ENCODE data around the gene PDPK1. TPM values are rescaled to one million over a fixed set of nuclear protein-coding genes. Genes with fewer than 3 reads are reported as not detected.
"Not testable (repeated sequence)": the region's sequence is repeated elsewhere in the genome, so short reads cannot be mapped to it uniquely, and the experiment has no call there.

Gene PDPK1
- total RNA-seq, 1 donor from 2014 or later = 9.9 TPM

GRCh38 chr16:2587891-2588565 lies 50.2 kb downstream of the PDPK1 start:
- no peak for DNase-seq (ENCODE audit: low spot score)

DNA sequence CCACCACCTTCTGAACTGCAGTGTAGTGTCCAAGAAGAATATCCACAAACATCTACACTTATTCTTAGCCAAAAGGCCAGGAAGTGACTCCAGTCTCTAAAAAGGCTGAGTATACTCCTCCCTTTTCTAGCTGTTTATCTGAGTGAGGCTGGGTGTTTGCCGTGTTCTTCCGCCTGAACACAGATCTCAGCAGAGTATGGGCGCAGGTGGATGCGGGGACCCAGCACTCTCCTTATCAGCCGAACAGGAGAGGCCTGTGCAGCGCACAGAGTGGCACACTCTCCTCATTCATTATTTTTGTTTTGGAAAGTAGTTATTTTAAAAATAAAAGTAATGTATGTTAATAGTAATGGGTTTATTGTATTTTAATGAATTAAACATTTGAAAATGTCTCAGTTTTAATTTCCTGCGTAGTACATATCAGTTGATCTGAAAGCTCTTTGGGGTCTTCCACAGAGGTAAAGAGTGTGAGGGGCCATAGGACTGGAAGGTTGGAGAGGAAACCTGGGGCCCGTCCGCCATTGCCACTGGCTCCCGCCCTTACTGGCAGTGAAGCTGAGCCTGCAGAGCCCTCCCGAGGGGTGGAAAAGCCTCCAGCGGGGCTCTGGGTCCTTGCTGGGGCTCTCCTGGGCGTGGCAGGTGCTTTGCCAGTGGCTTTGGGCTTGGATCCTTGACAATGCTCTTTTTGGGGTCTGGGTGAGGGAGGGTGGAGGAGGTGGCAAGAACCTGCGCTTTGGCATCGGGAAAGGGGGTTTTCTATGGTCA lies 53.8 kb downstream of the PDPK1 start:
- no peak for DNase-seq (ENCODE audit: low spot score)

DNA sequence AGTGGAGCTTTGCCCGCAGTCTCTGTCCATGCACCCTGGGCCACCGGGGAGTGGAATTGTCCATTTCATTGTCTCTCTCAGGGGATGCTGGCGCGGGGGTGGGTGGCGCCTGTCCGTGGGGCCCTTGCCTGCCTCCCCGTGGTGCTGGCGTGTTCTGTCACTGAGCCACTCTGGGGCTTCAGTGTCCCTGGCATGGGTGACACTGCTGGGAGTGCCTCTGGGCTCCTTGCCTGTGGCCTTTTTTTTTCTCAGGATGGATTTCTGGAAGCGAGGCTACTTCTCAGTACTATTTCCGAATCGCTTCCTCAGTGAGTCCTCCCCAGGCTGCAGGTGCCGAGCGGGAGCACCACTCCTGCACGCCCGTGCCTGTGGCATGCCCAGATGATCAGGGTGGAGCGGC lies 55.0 kb downstream of the PDPK1 start:
- DNase-seq (ENCODE audit: low spot score) = no peak

- DNase-seq (ENCODE audit: low spot score) = no peak
Observed at GRCh38 chr16:2595393-2596205, 57.8 kb downstream of the PDPK1 start.

DNA sequence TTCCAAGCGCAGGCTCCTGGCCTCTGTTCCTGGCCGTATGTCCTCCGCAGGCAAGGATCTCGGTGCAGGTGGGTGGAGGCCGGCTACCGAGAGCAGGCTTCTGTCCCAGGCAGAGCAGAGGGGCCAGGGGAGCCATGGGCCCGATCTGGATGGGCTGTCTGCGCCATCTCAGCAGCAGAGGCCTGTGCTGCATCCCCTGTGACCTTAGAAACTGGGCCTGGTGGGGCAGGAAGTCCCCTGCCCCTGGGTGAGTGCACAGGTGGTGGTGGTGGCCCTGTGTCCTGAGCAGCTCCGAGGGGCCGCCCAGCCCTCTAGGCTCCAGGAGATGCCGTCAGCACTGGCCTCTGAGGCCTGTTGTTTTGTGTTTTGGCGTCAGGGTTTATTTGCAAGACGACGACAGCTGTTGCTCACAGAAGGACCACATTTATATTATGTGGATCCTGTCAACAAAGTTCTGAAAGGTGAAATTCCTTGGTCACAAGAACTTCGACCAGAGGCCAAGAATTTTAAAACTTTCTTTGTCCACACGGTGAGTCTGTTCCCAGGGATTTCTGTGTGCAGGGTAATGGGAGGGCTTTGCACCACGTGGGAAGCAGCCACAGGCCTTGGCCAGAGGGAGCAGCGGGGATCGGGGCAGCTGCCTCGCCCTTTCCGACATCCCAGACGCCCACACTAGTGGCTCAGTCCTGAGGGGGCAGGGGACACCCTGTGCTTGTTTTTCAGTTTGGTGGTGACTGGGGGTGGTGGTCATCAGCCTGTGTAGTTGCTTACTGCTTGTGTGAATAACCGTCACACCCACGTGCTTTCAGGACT lies 59.1 kb downstream of the PDPK1 start:
- DNase-seq (ENCODE audit: low spot score) = no peak

- DNase-seq (ENCODE audit: low spot score) = no peak
Observed at GRCh38 chr16:2597560-2597902, 59.7 kb downstream of the PDPK1 start.

DNA sequence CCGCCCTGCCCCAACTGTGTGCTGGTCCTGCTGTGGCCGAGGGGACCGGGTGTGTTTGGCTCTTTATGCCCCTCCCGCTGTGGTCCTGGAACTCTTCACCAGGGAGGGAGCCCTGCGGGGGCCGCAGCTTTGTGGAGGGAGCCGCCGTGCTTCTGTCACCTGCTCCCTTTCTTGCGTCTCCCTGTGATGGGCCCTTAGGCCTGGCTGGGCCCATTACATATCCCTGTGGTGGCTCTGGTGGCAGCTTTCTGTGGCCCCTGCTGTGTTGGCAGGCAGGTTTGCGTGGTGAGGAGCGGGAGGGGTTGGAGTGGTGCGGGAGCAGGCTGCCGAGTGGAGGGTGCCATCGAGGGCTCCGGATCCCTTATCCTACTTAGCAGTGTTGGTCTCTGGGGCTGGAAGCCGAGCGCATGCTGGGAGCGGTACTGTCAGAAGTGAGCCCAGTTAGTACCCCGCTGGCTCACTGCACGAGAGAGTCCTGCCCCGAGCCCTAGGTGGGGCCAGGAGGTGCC lies 60.4 kb downstream of the PDPK1 start:
- DNase-seq (ENCODE audit: low spot score) = no peak

DNA sequence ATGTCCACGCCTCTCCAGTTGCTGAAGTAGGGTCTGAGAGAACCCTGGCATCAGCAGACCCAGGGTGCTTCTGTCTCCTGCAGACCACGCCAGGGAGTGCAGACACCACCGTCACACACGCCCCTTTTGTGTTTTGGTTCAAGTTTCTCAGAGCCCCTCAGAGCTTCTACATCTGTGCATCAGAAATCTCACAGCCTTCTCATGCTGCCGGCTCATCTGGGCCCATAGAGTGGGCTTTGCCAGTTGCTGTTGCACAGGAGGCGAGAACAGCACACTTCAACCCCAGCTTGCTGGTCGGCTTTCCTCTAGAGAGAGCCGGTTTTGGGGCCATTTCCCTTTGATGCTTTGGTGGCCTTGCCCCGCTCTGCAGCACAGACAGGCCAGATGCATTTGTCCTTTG lies 60.9 kb downstream of the PDPK1 start:
- no peak for DNase-seq (ENCODE audit: low spot score)

GRCh38 chr16:2599165-2599564 lies 61.3 kb downstream of the PDPK1 start:
- DNase-seq (ENCODE audit: low spot score) = not testable (repeated sequence)

DNA sequence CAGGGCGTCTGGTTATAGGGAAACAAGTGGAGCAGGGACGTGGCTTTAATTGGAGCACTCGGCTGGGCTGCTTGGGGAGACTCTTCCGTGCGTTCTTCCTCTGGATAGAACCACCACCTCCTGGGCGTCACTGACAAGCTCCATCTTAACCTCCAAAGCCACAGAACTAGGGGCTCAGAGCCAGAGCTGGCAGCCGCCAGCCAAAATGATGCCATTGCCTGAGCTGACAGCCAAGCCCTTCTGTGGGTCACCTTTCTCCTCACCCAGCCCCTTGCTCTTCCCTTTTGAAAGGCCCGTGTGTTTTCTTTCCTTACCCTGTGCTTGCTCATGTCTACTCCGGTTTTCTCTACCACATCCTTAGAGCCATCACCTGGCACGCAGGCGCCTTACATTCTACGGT lies 62.0 kb downstream of the PDPK1 start:
- DNase-seq (ENCODE audit: low spot score) = not testable (repeated sequence)

- not testable (repeated sequence) for DNase-seq (ENCODE audit: low spot score)
Observed at GRCh38 chr16:2601301-2602025, 63.6 kb downstream of the PDPK1 start.

GRCh38 chr16:2602175-2602574 lies 64.4 kb downstream of the PDPK1 start:
- not testable (repeated sequence) for DNase-seq (ENCODE audit: low spot score)

GRCh38 chr16:2603165-2604015 lies 65.6 kb downstream of the PDPK1 start:
- DNase-seq (ENCODE audit: low spot score) = peak; percentile 98

GRCh38 chr16:2604016-2604369 lies 66.2 kb downstream of the PDPK1 start:
- DNase-seq (ENCODE audit: low spot score) = peak; percentile 20

- DNase-seq (ENCODE audit: low spot score) = not testable (repeated sequence)
Observed at GRCh38 chr16:2606820-2607219, 69.0 kb downstream of the PDPK1 start.

DNA sequence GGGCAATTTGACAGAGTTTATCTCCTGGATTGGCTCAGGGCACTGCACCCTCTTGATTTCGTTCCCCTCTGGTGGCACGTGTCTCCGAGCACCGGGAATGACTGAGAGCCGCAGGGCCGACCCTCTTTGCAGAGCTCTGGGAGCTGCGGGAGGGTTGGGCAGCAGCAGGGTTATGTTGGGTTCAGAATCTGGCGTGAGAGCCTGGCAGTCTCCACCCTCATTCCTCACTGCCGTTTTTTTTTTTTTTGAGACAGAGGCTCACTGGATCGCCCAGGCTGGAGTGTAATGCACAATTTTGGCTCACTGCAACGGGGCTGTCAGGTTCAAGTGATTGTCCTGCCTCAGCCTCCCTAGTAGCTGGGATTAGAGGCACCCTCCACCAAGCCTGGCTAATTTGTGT lies 71.5 kb downstream of the PDPK1 start:
- DNase-seq (ENCODE audit: low spot score) = not testable (repeated sequence)

DNA sequence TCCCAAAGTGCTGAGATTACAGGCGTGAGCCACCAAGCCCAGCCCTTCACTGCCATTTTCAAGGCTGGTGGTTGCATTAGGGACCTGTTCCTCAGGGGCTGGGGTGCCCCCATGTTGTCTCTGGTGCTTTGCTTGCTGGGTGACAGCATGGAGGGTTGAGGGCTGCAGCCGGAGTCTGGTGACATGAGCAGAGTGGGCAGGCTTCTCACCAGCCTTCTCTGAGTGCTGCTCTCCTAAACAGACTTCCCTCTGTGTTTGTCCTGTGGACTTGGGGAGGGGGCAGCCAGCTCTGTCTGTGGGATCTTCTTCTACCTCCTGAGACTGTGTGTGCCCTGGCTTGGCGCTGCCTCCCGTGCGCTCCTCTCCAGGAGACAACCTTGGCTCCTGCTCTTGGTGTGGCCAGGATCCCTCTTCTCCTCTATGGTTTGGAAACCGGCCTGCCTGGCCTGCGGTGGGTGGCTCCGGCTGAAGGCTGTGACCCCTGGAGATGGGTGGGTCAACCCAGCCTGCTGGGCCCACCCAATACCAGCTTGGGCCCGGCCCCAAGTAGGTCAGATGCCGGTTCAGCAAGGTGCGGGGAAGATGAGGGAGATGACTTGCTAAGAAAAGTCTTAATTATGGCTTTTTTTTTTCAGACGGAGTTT lies 72.1 kb downstream of the PDPK1 start:
- DNase-seq (ENCODE audit: low spot score) = no peak

DNA sequence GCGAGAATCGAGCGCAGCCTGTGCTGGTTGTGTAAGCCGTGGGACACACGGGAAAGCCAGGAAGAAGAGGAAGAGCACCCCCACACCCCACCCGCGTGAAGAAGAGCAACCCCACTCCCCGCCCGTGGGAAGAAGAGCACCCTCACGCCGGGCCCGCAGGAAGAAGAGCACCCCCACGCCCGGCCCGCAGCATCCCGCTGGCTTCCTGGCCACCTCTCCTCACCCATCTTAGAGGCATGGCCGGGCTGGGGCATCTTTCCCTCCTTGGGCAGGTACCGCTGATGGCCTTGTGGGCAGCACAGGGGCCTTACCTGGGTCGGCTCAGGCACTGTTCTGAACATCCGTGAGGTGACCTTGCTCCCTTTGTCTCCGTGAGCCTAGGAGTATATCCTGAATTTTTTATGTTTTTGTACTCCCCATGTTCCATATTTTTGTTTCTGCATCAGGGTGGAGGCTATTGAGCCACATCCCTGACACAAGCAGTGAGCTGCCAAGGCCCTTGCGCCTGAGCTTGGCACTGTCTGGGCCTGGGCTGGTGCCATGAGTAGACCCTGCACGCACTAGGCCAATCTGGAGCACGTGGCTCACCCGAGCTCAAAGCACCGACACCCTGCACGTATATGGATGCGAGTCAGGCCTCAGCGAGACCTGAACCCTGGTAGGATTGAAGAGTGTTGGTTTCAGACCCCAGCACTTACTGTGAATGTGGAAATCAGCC lies 73.1 kb downstream of the PDPK1 start:
- DNase-seq (ENCODE audit: low spot score) = no peak

- DNase-seq (ENCODE audit: low spot score) = no peak
Observed at GRCh38 chr16:2611499-2611862, 73.7 kb downstream of the PDPK1 start.

All from umbilical cord (tissue), 2 donors.